H9 (cell line): Measurements from ENCODE around the gene PPARD. TPM values are rescaled to one million over a fixed set of nuclear protein-coding genes. Genes with fewer than 3 reads are reported as not detected.

Experiments
- DNase-seq: peaks from one replicate; pipeline ENCODE4 v3.0.0-alpha.2; 2017
- H2AFZ ChIP-seq: one replicate; pipeline ENCODE4 v1.6.1; 2013; ENCODE audit warnings: mild to moderate bottlenecking, low read length, control low read depth, moderate library complexity
- H2AK5ac ChIP-seq: 2 replicates; pipeline ENCODE4 v1.6.1; 2013; ENCODE audit warnings: low read length, control low read depth, mixed read lengths; ENCODE audit not compliant: insufficient read length
- H2BK120ac ChIP-seq: one replicate; pipeline ENCODE4 v1.6.1; 2013; ENCODE audit warnings: low read depth, mild to moderate bottlenecking, low read length, control low read depth, inconsistent platforms; ENCODE audit not compliant: poor library complexity, severe bottlenecking
- H2BK12ac ChIP-seq: 2 replicates; pipeline ENCODE4 v1.6.1; 2013; ENCODE audit warnings: low read length, control low read depth, mixed read lengths, low read depth; ENCODE audit not compliant: insufficient read length
- H2BK15ac ChIP-seq: 2 replicates; pipeline ENCODE4 v1.6.1; 2013; ENCODE audit warnings: low read depth, low read length, control low read depth
- H2BK20ac ChIP-seq: one replicate; pipeline ENCODE4 v1.6.1; 2013; ENCODE audit warnings: low read depth, mild to moderate bottlenecking, low read length, control low read depth, inconsistent platforms; ENCODE audit not compliant: poor library complexity, severe bottlenecking
- H2BK5ac ChIP-seq: 2 replicates; pipeline ENCODE4 v1.6.1; 2013; ENCODE audit warnings: low read length, control low read depth, mixed read lengths; ENCODE audit not compliant: insufficient read length
- H3K14ac ChIP-seq: 2 replicates; pipeline ENCODE4 v1.6.1; 2013; ENCODE audit warnings: low read length, control low read depth; ENCODE audit not compliant: insufficient read depth
- H3K18ac ChIP-seq: 2 replicates; pipeline ENCODE4 v1.6.1; 2013; ENCODE audit warnings: low read depth, mild to moderate bottlenecking, mixed read lengths, low read length, control low read depth; ENCODE audit not compliant: insufficient read length
- H3K23ac ChIP-seq: 2 replicates; pipeline ENCODE4 v1.6.1; 2013; ENCODE audit warnings: low read length, control low read depth, mixed read lengths, low read depth; ENCODE audit not compliant: insufficient read length
- H3K23me2 ChIP-seq: 2 replicates; pipeline ENCODE4 v1.6.1; 2013; ENCODE audit warnings: low read depth, mild to moderate bottlenecking, mixed read lengths, low read length, control low read depth; ENCODE audit not compliant: insufficient read length, poor library complexity, severe bottlenecking
- H3K27ac ChIP-seq: 2 replicates; pipeline ENCODE4 v1.5.1; 2013; ENCODE audit warnings: low read length, control low read depth, mixed read lengths, low read depth; ENCODE audit not compliant: insufficient read length
- H3K27me3 ChIP-seq: 2 replicates; pipeline ENCODE4 v1.6.1; 2013; ENCODE audit warnings: low read length, control low read depth, inconsistent platforms; ENCODE audit not compliant: insufficient read depth
- H3K4ac ChIP-seq: 2 replicates; pipeline ENCODE4 v1.6.1; 2013; ENCODE audit warnings: low read depth, mild to moderate bottlenecking, control low read depth, inconsistent platforms, low read length, moderate library complexity
- H3K4me1 ChIP-seq: 2 replicates; pipeline ENCODE4 v1.6.1; 2013; ENCODE audit warnings: low read length, control low read depth, inconsistent platforms; ENCODE audit not compliant: insufficient read depth
- H3K4me2 ChIP-seq: 2 replicates; pipeline ENCODE4 v1.6.1; 2013; ENCODE audit warnings: low read length, control low read depth, mixed read lengths; ENCODE audit not compliant: insufficient read length, insufficient read depth
- H3K56ac ChIP-seq: 2 replicates; pipeline ENCODE4 v1.6.1; 2013; ENCODE audit warnings: low read depth, mild to moderate bottlenecking, mixed read lengths, low read length, control low read depth; ENCODE audit not compliant: insufficient read length
- H3K79me1 ChIP-seq: 2 replicates; pipeline ENCODE4 v1.6.1; 2013; ENCODE audit warnings: low read depth, mild to moderate bottlenecking, moderate library complexity, low read length, control low read depth, inconsistent platforms; ENCODE audit not compliant: insufficient read depth, poor library complexity, severe bottlenecking
- H3K79me2 ChIP-seq: 2 replicates; pipeline ENCODE4 v1.6.1; 2013; ENCODE audit warnings: low read length, control low read depth, inconsistent platforms; ENCODE audit not compliant: insufficient read depth
- H3K9ac ChIP-seq: 2 replicates; pipeline ENCODE4 v1.6.1; 2013; ENCODE audit warnings: low read length, control low read depth, mixed read lengths; ENCODE audit not compliant: insufficient read length; ENCODE audit errors: extremely low read depth
- H3K9me3 ChIP-seq: one replicate; pipeline ENCODE4 v1.6.1; 2013; ENCODE audit warnings: low read depth, low read length, inconsistent platforms; ENCODE audit not compliant: control insufficient read depth
- H3T11ph ChIP-seq: one replicate; pipeline ENCODE4 v1.6.1; 2013; ENCODE audit warnings: mild to moderate bottlenecking, low read length, control low read depth, inconsistent platforms
- H4K20me1 ChIP-seq: one replicate; pipeline ENCODE4 v1.6.1; 2013; ENCODE audit not compliant: control insufficient read depth, insufficient read length, insufficient read depth
- H4K5ac ChIP-seq: 2 replicates; pipeline ENCODE4 v1.6.1; 2013; ENCODE audit warnings: low read depth, mild to moderate bottlenecking, mixed read lengths, low read length, control low read depth; ENCODE audit not compliant: insufficient read length
- H4K8ac ChIP-seq: replicated peaks from 2 replicates; pipeline ENCODE4 v1.6.1; 2013; ENCODE audit warnings: low read length, control low read depth, mixed read lengths, low read depth; ENCODE audit not compliant: insufficient read length
- H4K91ac ChIP-seq: 2 replicates; pipeline ENCODE4 v1.6.1; 2013; ENCODE audit warnings: low read depth, mild to moderate bottlenecking, moderate library complexity, mixed read lengths, low read length, control low read depth; ENCODE audit not compliant: insufficient read length
- H3K27ac Mint-ChIP-seq, 3 experiments: 2 replicates in 2 of 3; 3 replicates in 1 of 3; pipeline ENCODE4 v1.8.0; 2020 to 2021; ENCODE audit warnings: mixed read lengths in 3 of 3, mild to moderate bottlenecking in 1 of 3, moderate library complexity in 1 of 3
- H3K27me3 Mint-ChIP-seq: 2 replicates; pipeline ENCODE4 v1.8.0; 2021; ENCODE audit warnings: low read depth, mild to moderate bottlenecking, moderate library complexity, mixed read lengths
- H3K36me3 Mint-ChIP-seq, 3 experiments: 2 replicates in 2 of 3; 3 replicates in 1 of 3; pipeline ENCODE4 v1.8.0; 2020 to 2021; ENCODE audit warnings: low read depth in 3 of 3, mixed read lengths in 3 of 3; ENCODE audit not compliant: insufficient read depth in 1 of 3
- H3K4me1 Mint-ChIP-seq, 2 experiments: 2 replicates each; pipeline ENCODE4 v1.8.0; 2020; ENCODE audit warnings: mixed read lengths in 2 of 2
- H3K4me3 Mint-ChIP-seq, 2 experiments: 2 replicates in 1 of 2; 3 replicates in 1 of 2; pipeline ENCODE4 v1.8.0; 2020 to 2021; ENCODE audit warnings: mild to moderate bottlenecking in 2 of 2, mixed read lengths in 2 of 2, moderate library complexity in 1 of 2
- H3K9me3 Mint-ChIP-seq, 2 experiments: 2 replicates in 1 of 2; 3 replicates in 1 of 2; pipeline ENCODE4 v1.8.0; 2020; ENCODE audit warnings: mild to moderate bottlenecking in 2 of 2, mixed read lengths in 2 of 2, moderate library complexity in 1 of 2
- CTCF ChIP-seq: fragments of 200-600 bp; sonication (generic); conservative IDR thresholded peaks from 3 replicates; pipeline ENCODE4 v1.8.0; 2021; ENCODE audit warnings: antibody characterized with exemption, mild to moderate bottlenecking
- WGBS: extraction: QIAGEN DNeasy Blood & Tissue Kit; methylation state at CpG from one replicate; pipeline ENCODE4 v1.1.7; 2013; ENCODE audit warnings: missing lambda C conversion rate, low lambda C conversion rate, mixed read lengths; ENCODE audit not compliant: insufficient read length; ENCODE audit errors: extremely low coverage; 5-methylcytosine and 5-hydroxymethylcytosine counted together
- total RNA-seq: library from RNA; stranded (reverse); gene quantifications from 2 replicates; pipeline ENCODE4 v1.2.1, GENCODE V29; 2021

The PPARD gene
- total RNA-seq, 1 experiment from 2014 or later, result 11.7 TPM

- no peak overlapping the region for H3K18ac ChIP-seq
- no peaks in the 10 kb centered on the region for H3K79me2 ChIP-seq
- H2BK5ac ChIP-seq, result no peak overlapping the region
- no peak for TF ChIP-seq CTCF
- DNase-seq, result no peak
- H2BK15ac ChIP-seq, result no peak overlapping the region
- H3K4me1 ChIP-seq, result peaks cover 11% of the 10 kb centered on the region
- no peaks in the 10 kb centered on the region for H3K79me1 ChIP-seq
- H3K56ac ChIP-seq, result no peak overlapping the region
- H4K8ac ChIP-seq, result no peak overlapping the region
- no peak overlapping the region for H2AK5ac ChIP-seq
- no peaks in the 10 kb centered on the region for H3K27me3 ChIP-seq
- H3K4ac ChIP-seq, result no peak overlapping the region
- Mint-ChIP-seq H3K27me3 (peaks cover 2% of the 10 kb centered on the region; the same call in 1 of the 2 replicates), H3K9me3 (no peaks in the 10 kb centered on the region), H3K4me3 (no peak overlapping the region), H3K4me1 (peaks cover 18 to 25% of the 10 kb centered on the region in 2 experiments), H3K27ac (peak overlapping the region in 1 of 3 experiments; percentile 19; a peak in 1 of 7 replicates), H3K36me3 (peaks cover 4 to 8% (median 5%) of the 10 kb centered on the region in 3 experiments; a peak in 4 of 7 replicates)
- H3K9ac ChIP-seq, result no peak overlapping the region
- H3T11ph ChIP-seq, result no peak overlapping the region
- WGBS, result no CpG with 5 or more reads among the region's 8 CpGs
- no peak overlapping the region for H2BK120ac ChIP-seq
- H3K4me2 ChIP-seq, result no peak overlapping the region
- no peak overlapping the region for H2BK12ac ChIP-seq
- no peak overlapping the region for H2AFZ ChIP-seq
- no peak overlapping the region for H3K23ac ChIP-seq
- no peaks in the 10 kb centered on the region for H3K23me2 ChIP-seq
- H4K5ac ChIP-seq, result no peak overlapping the region
- H3K14ac ChIP-seq, result no peak overlapping the region
- no peaks in the 10 kb centered on the region for H4K20me1 ChIP-seq
- no peak overlapping the region for H3K27ac ChIP-seq
- H2BK20ac ChIP-seq, result no peak overlapping the region
- H4K91ac ChIP-seq, result no peak overlapping the region
- no peaks in the 10 kb centered on the region for H3K9me3 ChIP-seq
Observed at GRCh38 chr6:35398526-35398925, 56.2 kb downstream of the PPARD start.
